GM23338 (cell line): ENCODE data around the gene RPL29. TPM values are rescaled to one million over a fixed set of nuclear protein-coding genes. Genes with fewer than 3 reads are reported as not detected.

ENCODE experiments used
- ATAC-seq: fragments of 200-7000 bp; cut with Tn5 transposase; 3 replicates; pipeline ENCODE4 v1.9.1; 2020
- DNase-seq: peaks from one replicate; pipeline ENCODE4 v3.0.0-alpha.2; 2015; ENCODE audit warnings: low spot score
- H2AFZ ChIP-seq: fragments of 200-600 bp; sonication (generic); 2 replicates; pipeline ENCODE4 v1.8.0; 2016; ENCODE audit warnings: antibody characterized with exemption, mild to moderate bottlenecking, moderate library complexity
- H3F3A ChIP-seq: fragments of 200-600 bp; sonication (generic); replicated peaks from 2 replicates; pipeline ENCODE4 v1.8.0; 2017; ENCODE audit warnings: antibody characterized with exemption, mixed run types, low read depth
- H3K27ac ChIP-seq: fragments of 200-600 bp; sonication (generic); 2 replicates; pipeline ENCODE4 v1.6.1; 2016; ENCODE audit warnings: low read depth
- H3K27me3 ChIP-seq: fragments of 200-600 bp; sonication (generic); 2 replicates; pipeline ENCODE4 v1.8.0; 2016; ENCODE audit warnings: mild to moderate bottlenecking, mixed run types, moderate library complexity; ENCODE audit not compliant: insufficient read depth
- H3K36me3 ChIP-seq: fragments of 200-600 bp; sonication (generic); 2 replicates; pipeline ENCODE4 v1.8.0; 2016; ENCODE audit warnings: mild to moderate bottlenecking; ENCODE audit not compliant: insufficient read depth
- H3K4me1 ChIP-seq: fragments of 200-600 bp; sonication (generic); 2 replicates; pipeline ENCODE4 v1.8.0; 2016; ENCODE audit warnings: mild to moderate bottlenecking, moderate library complexity; ENCODE audit not compliant: insufficient read depth
- H3K4me2 ChIP-seq: fragments of 200-600 bp; sonication (generic); 2 replicates; pipeline ENCODE4 v1.7.1; 2017; ENCODE audit warnings: mixed run types
- H3K4me3 ChIP-seq: fragments of 200-600 bp; sonication (generic); 2 replicates; pipeline ENCODE4 v1.6.1; 2016; ENCODE audit warnings: mixed run types
- H3K79me2 ChIP-seq: fragments of 200-600 bp; sonication (generic); replicated peaks from 2 replicates; pipeline ENCODE4 v1.8.0; 2017; ENCODE audit warnings: mild to moderate bottlenecking; ENCODE audit not compliant: insufficient read depth
- H3K9me2 ChIP-seq: fragments of 200-600 bp; sonication (generic); 2 replicates; pipeline ENCODE4 v1.8.0; 2017; ENCODE audit not compliant: insufficient read depth
- H4K20me1 ChIP-seq: fragments of 200-600 bp; sonication (generic); replicated peaks from 2 replicates; pipeline ENCODE4 v1.8.0; 2017; ENCODE audit warnings: mild to moderate bottlenecking; ENCODE audit not compliant: insufficient read depth
- H3K27ac Mint-ChIP-seq: 2 replicates; pipeline ENCODE4 v1.8.0; 2020; ENCODE audit warnings: inconsistent platforms, mild to moderate bottlenecking, moderate library complexity, mixed read lengths
- H3K27me3 Mint-ChIP-seq: 3 replicates; pipeline ENCODE4 v1.8.0; 2022; ENCODE audit warnings: low read depth, mild to moderate bottlenecking, moderate library complexity, mixed read lengths, inconsistent platforms; ENCODE audit not compliant: insufficient read depth, poor library complexity
- H3K36me3 Mint-ChIP-seq: 3 replicates; pipeline ENCODE4 v1.8.0; 2021; ENCODE audit warnings: low read depth, mild to moderate bottlenecking, inconsistent platforms, moderate library complexity, mixed read lengths
- H3K4me1 Mint-ChIP-seq: 3 replicates; pipeline ENCODE4 v1.8.0; 2020; ENCODE audit warnings: mild to moderate bottlenecking, inconsistent platforms, mixed read lengths
- H3K4me3 Mint-ChIP-seq: 3 replicates; pipeline ENCODE4 v1.8.0; 2021; ENCODE audit warnings: moderate library complexity, mild to moderate bottlenecking, inconsistent platforms, mixed read lengths
- H3K9me3 Mint-ChIP-seq: 3 replicates; pipeline ENCODE4 v1.8.0; 2020; ENCODE audit warnings: moderate library complexity, mild to moderate bottlenecking, inconsistent platforms, mixed read lengths
- CREB1 ChIP-seq: fragments of 250-450 bp; sonication (Bioruptor Pico); IDR thresholded peaks from 2 replicates; pipeline ENCODE4 v1.5.0; 2020; ENCODE audit warnings: low read depth, mild to moderate bottlenecking, moderate library complexity
- CTCF ChIP-seq, 2 experiments: fragments of 200-600 bp in 1 of 2; sonication (generic) in 1 of 2; conservative IDR thresholded peaks; 2 replicates each; pipeline versions ENCODE4 v1.5.1 to v1.6.1; 2016 to 2017; ENCODE audit warnings: antibody characterized with exemption in 2 of 2, low read depth in 2 of 2, mild to moderate bottlenecking in 2 of 2, moderate library complexity in 1 of 2
- ETS1 ChIP-seq: IDR thresholded peaks from 2 replicates; pipeline ENCODE4 v1.6.1; 2016; ENCODE audit warnings: antibody characterized with exemption
- EZH2 ChIP-seq: fragments of 200-600 bp; sonication (generic); IDR thresholded peaks from one replicate; pipeline ENCODE4 v1.8.0; 2017; ENCODE audit warnings: antibody characterized with exemption, mild to moderate bottlenecking, low read depth; ENCODE audit not compliant: unreplicated experiment
- EZH2phosphoT487 ChIP-seq: fragments of 200-600 bp; sonication (generic); IDR thresholded peaks from one replicate; pipeline ENCODE4 v1.8.1; 2018; ENCODE audit warnings: antibody characterized with exemption; ENCODE audit not compliant: unreplicated experiment
- JUNB ChIP-seq: IDR thresholded peaks from one replicate; pipeline ENCODE4 v1.6.1; 2016; ENCODE audit warnings: antibody characterized with exemption; ENCODE audit not compliant: unreplicated experiment
- NANOG ChIP-seq: IDR thresholded peaks from 2 replicates; pipeline ENCODE4 v1.6.1; 2016; ENCODE audit warnings: antibody characterized with exemption, borderline replicate concordance
- POLR2AphosphoS5 ChIP-seq: IDR thresholded peaks from 2 replicates; pipeline ENCODE4 v1.6.1; 2016; ENCODE audit warnings: antibody characterized with exemption, low read depth
- REST ChIP-seq: IDR thresholded peaks from one replicate; pipeline ENCODE4 v1.6.1; 2018; ENCODE audit warnings: antibody characterized with exemption; ENCODE audit not compliant: unreplicated experiment
- STAT1 ChIP-seq: IDR thresholded peaks from one replicate; pipeline ENCODE4 v1.6.1; 2016; ENCODE audit warnings: antibody characterized with exemption; ENCODE audit not compliant: unreplicated experiment
- ZNF114 ChIP-seq: fragments of 250-450 bp; sonication (Bioruptor Pico); IDR thresholded peaks from 2 replicates; pipeline ENCODE4 v1.5.0; 2020; ENCODE audit warnings: mild to moderate bottlenecking, moderate library complexity
- ZNF331 ChIP-seq: fragments of 250-450 bp; sonication (Bioruptor Pico); IDR thresholded peaks from 2 replicates; pipeline ENCODE4 v1.5.0; 2020; ENCODE audit warnings: low read depth, mild to moderate bottlenecking, moderate library complexity
- ZNF462 ChIP-seq: fragments of 250-450 bp; sonication (Bioruptor Pico); IDR thresholded peaks from 2 replicates; pipeline ENCODE4 v1.5.0; 2020; ENCODE audit warnings: mild to moderate bottlenecking, moderate library complexity
- polyA plus RNA-seq: library from polyadenylated mRNA; unstranded; fragments of >200 nt; fragmentation: Nextera tagmentation; extraction: Ambion mirVana; gene quantifications from 2 replicates; pipeline ENCODE4 v1.2.1, GENCODE V29; 2016
- total RNA-seq: library from RNA; depleted of rRNA; stranded (reverse); fragments of >200 nt; shearing (Covaris generic); gene quantifications from 2 replicates; pipeline ENCODE4 v1.2.3, GENCODE V29; 2014

Gene RPL29
- total and polyA plus RNA-seq, 2 experiments from 2014 or later, result 1,471 to 1,864 TPM

- peaks cover 47% of the 10 kb centered on the region for H3K4me1 Mint-ChIP-seq
- H3K27me3 Mint-ChIP-seq, result peaks cover 37% of the 10 kb centered on the region
- no peak overlapping the region for H3K27ac ChIP-seq
- H3K36me3 Mint-ChIP-seq, result peaks cover 3% of the 10 kb centered on the region; the same call in 2 of the 3 replicates
- DNase-seq, result no peak
- no peaks in the 10 kb centered on the region; the same call in 1 of the 3 replicates for H3K9me3 Mint-ChIP-seq
- H2AFZ ChIP-seq, result no peak overlapping the region
- no peaks in the 10 kb centered on the region for H4K20me1 ChIP-seq
- H3K4me2 ChIP-seq, result no peak overlapping the region
- peaks cover 27% of the 10 kb centered on the region for H3F3A ChIP-seq
- TF ChIP-seq ETS1, result no peak
- TF ChIP-seq STAT1, result no peak
- TF ChIP-seq EZH2, result no peak
- no peak for TF ChIP-seq REST
- TF ChIP-seq JUNB, result no peak
- TF ChIP-seq ZNF114 (CRISPR knock-in tag), result no peak
- TF ChIP-seq POLR2AphosphoS5, result no peak
- TF ChIP-seq CREB1 (CRISPR knock-in tag), result no peak
- TF ChIP-seq NANOG, result no peak
- TF ChIP-seq ZNF331, result no peak
- no peak for TF ChIP-seq ZNF462 (CRISPR knock-in tag)
- TF ChIP-seq EZH2phosphoT487, result no peak
- TF ChIP-seq CTCF (conservative IDR thresholded peaks at IDR 0.05; ENCODE audit: low read depth in 2 of 2), result no peak
- H3K27me3 ChIP-seq, result peaks cover 25% of the 10 kb centered on the region
- peaks cover 38% of the 10 kb centered on the region for H3K4me1 ChIP-seq
- H3K27ac Mint-ChIP-seq, result no peak overlapping the region
- H3K4me3 Mint-ChIP-seq, result no peak overlapping the region
- no peaks in the 10 kb centered on the region for H3K79me2 ChIP-seq
- no peak overlapping the region for H3K4me3 ChIP-seq
- ATAC-seq, result no peak
- H3K36me3 ChIP-seq, result no peaks in the 10 kb centered on the region
- no peaks in the 10 kb centered on the region for H3K9me2 ChIP-seq
These were observed 24.9 kb downstream of the RPL29 start for GRCh38 chr3:51970606-51971300.
